Lung microvascular endothelial cell (primary cell): ENCODE results near the gene RERE. TPM values are rescaled to one million over a fixed set of nuclear protein-coding genes. Genes with fewer than 3 reads are reported as not detected.
"Not testable (repeated sequence)": the region's sequence is repeated elsewhere in the genome, so short reads cannot be mapped to it uniquely, and the experiment has no call there.

ENCODE experiments used
- DNase-seq, 2 donors: peaks; one replicate each; pipeline versions ENCODE4 v3.0.0 to v3.0.0-alpha.2; 2010; ENCODE audit warnings: low read depth in 2 of 2
- total RNA-seq: library from RNA; depleted of rRNA; stranded (reverse); fragments of >200 nt; gene quantifications from 2 replicates; pipeline ENCODE4 v1.2.1, GENCODE V29; 2014

RERE gene
- total RNA-seq, 1 donor from 2014 or later: 86.5 TPM

- no peak for DNase-seq
Observed at GRCh38 chr1:8844501-8845006, 27.1 kb upstream of the RERE start.

GRCh38 chr1:8841395-8841794 is 24.0 kb upstream of the RERE start:
- DNase-seq: no peak

GRCh38 chr1:8839990-8840389 is 22.6 kb upstream of the RERE start:
- no peak for DNase-seq

GRCh38 chr1:8835941-8836643 is 18.7 kb upstream of the RERE start:
- DNase-seq: no peak

DNA sequence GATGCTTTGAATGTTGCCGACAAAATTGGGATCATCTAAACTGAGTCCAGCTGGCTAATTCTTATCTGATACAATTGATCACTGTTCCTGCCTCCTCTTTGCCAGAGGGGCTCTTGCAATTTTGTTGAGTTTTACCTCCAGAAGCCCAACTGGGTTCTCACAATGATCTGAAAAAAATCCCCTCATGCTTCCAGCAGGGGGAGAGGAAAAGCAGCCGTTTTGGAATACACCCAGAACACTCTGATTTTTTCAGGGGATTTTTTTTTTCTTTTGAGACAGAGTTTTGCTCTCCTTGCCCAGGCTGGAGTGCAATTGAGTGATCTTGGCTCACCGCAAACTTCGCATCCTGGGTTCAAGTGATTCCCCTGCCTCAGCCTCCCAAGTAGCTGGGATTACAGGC is 13.9 kb upstream of the RERE start:
- peak in 1 of 2 donors; percentile 27 for DNase-seq

GRCh38 chr1:8830732-8831131 is 13.3 kb upstream of the RERE start:
- DNase-seq: not testable (repeated sequence)

DNA sequence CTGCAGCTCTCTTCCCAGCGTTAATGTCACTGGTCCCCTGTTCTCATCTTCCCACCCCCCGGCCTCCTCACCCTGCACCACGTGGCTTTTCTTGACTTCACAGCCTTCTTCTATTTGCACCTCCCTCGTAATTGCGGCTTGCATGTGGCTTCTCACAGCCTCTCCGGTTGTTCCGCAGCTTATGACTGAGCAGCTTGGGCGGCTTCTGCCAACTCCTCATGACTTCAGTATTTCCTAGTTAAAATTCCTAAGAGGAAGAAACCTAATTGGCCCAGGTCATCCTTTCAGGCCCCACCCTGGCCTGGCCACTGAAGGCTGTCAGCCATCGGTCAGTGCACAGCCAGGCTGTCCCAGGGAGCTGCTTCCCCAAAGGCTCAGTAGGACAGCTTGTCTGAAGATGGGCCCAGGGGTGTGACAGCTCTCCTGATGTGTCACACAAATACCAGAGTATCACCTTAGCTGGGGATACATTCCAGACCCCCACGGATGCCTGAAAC is 8.6 kb upstream of the RERE start:
- DNase-seq: peak; percentile 9 to 78

DNA sequence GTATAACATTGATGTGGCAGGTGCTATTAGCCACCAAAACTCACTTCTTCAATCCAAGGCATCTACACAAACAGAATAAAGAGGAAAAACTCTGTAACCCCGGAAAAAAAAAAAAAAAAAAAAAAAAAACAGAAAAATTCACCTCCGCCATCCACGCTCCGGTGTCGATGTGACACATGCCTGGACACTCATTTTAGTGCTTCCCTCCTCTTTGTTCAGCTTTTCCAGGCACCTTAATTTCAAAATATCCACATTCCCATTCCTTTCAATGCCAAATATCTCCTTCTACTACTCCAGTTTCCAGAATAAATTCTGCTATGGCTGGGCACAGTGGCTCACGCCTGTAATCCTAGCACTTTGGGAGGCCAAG is 5.8 kb upstream of the RERE start:
- no peak for DNase-seq

- peak; percentile 62 to 84 for DNase-seq
Observed at GRCh38 chr1:8822373-8823294, 5.2 kb upstream of the RERE start.

GRCh38 chr1:8821084-8821483 is 3.6 kb upstream of the RERE start:
- DNase-seq: peak; percentile 18 to 24

- DNase-seq: not testable (repeated sequence)
Observed at GRCh38 chr1:8818789-8819188, 1.3 kb upstream of the RERE start.

- DNase-seq: peak; percentile 93
Observed at GRCh38 chr1:8818325-8818775, 910 bp upstream of the RERE start.

DNA sequence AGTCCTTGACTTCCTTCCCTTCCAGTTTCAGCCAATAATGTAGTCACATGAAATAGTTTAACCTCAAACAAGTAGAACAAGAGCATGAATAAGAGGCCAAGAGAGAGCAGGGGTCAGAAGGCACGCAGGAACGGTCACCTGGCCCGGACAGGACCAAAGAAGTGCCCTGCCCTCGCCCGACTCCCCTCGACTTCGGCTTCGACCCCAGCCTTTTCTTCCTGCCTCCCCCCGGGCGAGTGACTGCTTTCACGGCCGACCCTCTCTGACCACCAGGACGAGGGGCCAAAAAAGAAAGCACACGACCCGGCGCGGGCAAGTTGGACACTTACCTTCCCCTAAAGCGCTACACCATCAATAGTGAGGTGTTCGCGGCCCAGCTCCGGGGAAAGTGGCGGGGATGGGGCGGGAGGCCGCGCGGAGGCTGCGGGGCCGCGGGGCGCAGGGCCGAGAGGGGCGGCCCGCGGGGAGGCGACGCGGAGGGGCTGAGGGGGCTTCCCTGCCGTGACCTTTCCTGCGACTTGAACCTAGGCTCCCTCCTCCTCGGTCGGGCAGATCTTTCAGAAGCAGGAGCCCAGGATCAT is 519 bp downstream of the RERE start:
- DNase-seq: peak; percentile 15 to 22

DNA sequence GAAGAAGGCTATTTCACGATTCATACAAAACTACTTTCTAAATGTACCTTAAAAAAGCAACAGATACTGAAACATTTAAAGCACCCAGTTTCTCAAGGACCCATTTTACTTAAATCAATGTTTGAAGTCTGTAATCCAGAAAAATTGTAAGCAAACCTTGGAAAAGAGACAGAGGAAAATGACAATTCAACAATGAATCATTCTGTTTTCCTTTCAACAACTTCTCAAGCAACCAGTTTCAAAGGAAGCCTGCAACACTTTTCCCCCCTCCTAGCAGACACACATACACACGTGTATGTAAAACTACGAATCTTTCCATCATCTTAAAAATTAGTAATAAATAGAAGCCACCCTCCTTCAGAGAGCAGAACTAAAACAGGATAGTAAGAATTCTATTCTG is 1.2 kb downstream of the RERE start:
- peak; percentile 16 to 81 for DNase-seq

DNA sequence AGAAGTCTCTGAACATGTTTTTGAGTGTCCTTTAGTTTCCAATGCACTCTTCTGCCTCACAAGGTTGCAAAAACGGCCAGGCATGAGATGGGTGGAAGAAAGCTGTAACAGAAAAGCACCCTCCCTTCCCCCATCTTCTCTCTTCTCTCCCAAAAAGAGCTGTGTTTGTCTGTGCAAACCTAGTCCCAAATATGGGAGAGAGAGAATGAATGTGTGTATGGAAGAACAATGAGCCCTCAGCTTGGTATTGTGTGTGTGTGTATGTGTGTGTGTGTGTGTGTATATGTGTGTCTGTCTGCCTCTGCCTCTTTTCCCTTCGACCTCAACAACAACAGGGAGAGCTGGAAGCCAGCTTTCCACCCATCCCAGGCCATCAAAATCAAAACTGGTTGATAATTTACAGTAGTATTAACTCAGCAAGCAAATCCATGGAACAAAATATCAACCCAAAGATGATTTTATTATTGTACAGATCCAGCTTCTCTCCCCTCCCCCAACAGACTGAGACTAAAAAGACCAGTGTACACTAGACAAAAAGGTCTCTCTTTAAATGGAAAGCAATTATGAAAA is 1.8 kb downstream of the RERE start:
- peak; percentile 51 to 73 for DNase-seq

GRCh38 chr1:8814865-8815264 is 2.6 kb downstream of the RERE start:
- peak; percentile 48 to 65 for DNase-seq

DNA sequence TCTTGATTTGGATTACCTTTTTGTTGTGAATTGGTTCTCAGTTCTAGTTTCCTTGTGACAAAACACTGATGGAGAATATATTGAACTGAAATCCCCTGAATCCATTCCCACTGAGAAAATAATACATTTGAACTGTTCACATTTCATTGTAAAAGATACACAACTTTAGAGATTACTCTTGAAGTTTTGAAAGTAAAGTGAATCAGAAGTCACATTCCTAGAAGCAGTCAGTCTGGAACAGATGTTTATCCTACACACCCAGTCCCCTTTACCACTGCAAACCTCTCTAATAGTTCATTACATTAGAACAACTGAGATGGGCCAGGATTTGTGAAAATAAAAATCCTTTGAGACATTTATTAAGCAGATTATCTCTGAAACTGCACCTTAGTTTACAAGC is 3.4 kb downstream of the RERE start:
- DNase-seq: no peak

DNA sequence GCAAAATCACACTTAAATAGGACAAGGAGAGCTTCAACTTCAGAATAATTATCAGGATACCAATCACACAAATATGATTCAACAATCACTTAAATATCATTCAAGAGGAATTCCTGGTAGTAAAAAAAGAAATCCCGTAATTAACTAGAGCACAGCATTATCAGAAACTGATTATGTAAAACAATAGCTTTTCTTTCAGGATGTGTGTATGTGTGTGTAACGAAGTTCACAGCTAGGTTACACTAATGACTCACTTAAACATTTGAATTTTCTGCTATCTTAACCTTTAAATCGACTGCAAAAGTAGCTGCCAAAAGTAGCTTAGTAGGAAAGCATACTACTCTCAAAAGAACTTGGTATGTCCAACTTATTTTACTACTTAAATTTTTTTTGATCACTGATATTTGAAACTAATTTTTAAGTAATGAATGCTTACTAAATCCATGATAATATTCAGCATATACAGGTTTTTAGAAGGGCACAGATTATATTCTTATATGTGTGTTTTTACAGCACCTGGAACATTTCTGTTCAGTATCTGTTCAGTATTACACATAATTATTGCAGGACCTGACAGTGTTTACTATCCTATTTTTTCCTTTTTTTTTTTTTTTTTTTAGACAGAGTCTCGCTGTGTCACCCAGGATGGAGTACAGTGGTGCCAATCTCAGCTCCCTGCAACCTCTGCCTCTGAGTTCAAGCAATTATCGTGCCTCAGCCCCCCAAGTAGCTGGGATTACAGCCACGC is 4.2 kb downstream of the RERE start:
- peak; percentile 59 to 75 for DNase-seq

DNA sequence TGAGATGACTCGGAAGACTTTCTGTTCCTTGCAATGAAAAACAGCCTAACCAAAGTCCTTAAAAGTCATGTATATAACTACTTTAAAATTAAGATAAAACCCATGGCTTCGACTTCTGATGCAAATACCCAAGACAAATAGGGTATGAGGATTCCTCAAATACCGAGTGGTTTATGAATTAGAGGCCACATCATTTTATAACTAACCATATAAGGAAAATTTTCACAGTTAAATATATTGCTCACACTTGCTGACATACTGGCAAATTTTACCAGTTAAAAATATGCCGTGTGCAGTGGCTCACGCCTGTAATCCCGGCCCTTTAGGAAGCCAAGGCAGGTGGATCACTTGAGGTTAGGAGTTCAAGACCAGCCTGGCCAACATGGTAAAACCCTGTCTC is 5.4 kb downstream of the RERE start:
- no peak for DNase-seq

- no peak for DNase-seq
Observed at GRCh38 chr1:8810987-8811386, 6.5 kb downstream of the RERE start.

DNA sequence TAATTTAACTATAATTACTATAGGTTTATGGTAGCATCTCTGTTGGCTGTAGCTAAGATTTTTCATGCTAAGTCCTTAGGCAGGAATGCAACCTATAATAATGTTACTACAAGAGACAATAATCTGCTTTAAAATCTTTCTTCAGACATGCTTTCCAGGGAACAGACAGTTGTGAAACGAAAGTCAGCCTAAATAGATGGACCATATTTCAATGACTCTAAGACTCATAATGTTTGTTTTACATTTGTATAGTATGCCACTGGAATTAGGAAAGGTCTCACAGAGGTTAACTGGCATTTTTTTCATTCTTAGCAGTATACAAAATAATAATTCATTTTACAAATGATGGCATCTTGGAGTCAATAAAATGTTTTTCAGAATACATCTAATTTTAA is 8.1 kb downstream of the RERE start:
- no peak for DNase-seq
